ENCODE measurements around the gene GTF2I. TPM values are rescaled to one million over a fixed set of nuclear protein-coding genes. Genes with fewer than 3 reads are reported as not detected.
"Not testable (repeated sequence)": the region's sequence is repeated elsewhere in the genome, so short reads cannot be mapped to it uniquely, and the experiment has no call there.

GTF2I gene
- total and polyA plus RNA-seq, 4 donors = 196 to 361 (median 271) TPM

DNA sequence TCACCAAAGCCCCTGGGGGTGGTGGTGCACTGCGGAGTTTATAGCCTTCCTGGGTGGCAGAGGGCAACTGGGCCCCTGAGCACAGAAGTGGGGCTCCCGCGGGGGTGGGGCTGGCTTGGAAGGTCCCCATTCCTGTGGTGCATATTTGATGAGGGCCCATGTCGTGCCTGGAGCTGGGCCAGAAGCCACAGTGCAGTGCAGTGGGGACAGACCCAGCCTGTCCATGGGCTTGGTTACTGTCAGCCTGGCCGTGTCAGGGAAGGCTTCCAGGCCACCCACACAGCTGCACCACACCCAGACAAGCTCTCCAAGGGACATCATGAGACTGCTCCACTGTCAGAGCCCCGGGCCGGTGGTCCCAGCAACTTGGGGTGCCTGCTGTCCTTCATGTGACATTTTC, 109.0 kb downstream of the GTF2I start:
- H3K9me3 ChIP-seq (ENCODE audit: control insufficient read depth, insufficient read depth, low read length); H3K27me3 ChIP-seq (ENCODE audit: control insufficient read depth, insufficient read depth, low read length); H3K4me3 ChIP-seq (ENCODE audit: low read depth, low read length); H3K4me1 ChIP-seq (ENCODE audit: control insufficient read depth, insufficient read depth, low read length); DNase-seq (ENCODE audit: low read depth in 4 of 6, low spot score in 6 of 6); H3K36me3 ChIP-seq (ENCODE audit: control insufficient read depth, insufficient read depth, low read length); H3K27ac ChIP-seq (ENCODE audit: low read depth, low read length): not testable (repeated sequence)
- no CpG with 5 or more reads among the region's 7 CpGs for WGBS (ENCODE audit: insufficient coverage)

DNA sequence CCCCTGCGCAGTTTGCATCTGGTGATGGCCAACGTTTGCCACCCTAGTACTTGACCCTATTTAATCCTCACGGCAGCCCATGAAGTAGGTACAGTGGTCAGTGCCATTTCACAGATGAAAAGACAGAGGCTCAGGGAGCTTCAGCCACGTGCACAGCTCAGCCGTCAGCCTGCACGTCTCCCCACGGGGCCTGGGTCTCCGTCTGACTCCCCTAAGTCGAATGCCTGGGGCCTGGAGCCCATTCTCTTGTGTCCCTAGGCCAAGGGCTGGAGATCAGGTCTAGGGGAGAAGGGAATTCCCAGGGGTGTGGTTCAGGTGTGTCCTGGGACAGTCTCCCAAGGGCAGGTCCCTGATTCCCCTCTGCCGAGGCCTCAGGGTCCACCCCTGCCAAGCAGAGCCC, 109.5 kb downstream of the GTF2I start:
- not testable (repeated sequence) for DNase-seq (ENCODE audit: low read depth in 4 of 6, low spot score in 6 of 6); H3K36me3 ChIP-seq (ENCODE audit: control insufficient read depth, insufficient read depth, low read length); H3K9me3 ChIP-seq (ENCODE audit: control insufficient read depth, insufficient read depth, low read length); H3K27ac ChIP-seq (ENCODE audit: low read depth, low read length); H3K4me3 ChIP-seq (ENCODE audit: low read depth, low read length); H3K4me1 ChIP-seq (ENCODE audit: control insufficient read depth, insufficient read depth, low read length); H3K27me3 ChIP-seq (ENCODE audit: control insufficient read depth, insufficient read depth, low read length)
- WGBS (ENCODE audit: insufficient coverage) = no CpG with 5 or more reads among the region's 10 CpGs

DNA sequence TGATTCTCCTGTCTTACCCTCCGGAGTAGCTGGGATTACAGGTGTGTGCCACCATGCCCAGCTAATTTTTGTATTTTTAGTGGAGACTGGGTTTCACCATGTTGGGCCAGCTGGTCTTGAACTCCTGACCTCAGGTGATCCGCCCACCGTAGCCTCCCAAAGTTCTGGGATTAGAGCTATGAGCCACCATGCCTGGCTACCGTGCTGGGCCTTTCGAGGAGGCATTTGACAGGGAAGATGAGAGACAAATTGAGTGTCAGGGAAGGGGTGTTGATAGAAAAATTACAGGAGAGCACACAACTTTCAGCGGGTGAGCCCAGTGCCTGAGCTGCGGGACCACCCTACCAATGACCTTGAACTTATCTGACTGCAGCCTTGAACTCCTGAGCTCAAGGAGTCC, 112.5 kb downstream of the GTF2I start:
- not testable (repeated sequence) for H3K4me1 ChIP-seq (ENCODE audit: control insufficient read depth, insufficient read depth, low read length); DNase-seq (ENCODE audit: low read depth in 4 of 6, low spot score in 6 of 6); H3K9me3 ChIP-seq (ENCODE audit: control insufficient read depth, insufficient read depth, low read length); H3K27ac ChIP-seq (ENCODE audit: low read depth, low read length); H3K4me3 ChIP-seq (ENCODE audit: low read depth, low read length); H3K36me3 ChIP-seq (ENCODE audit: control insufficient read depth, insufficient read depth, low read length); H3K27me3 ChIP-seq (ENCODE audit: control insufficient read depth, insufficient read depth, low read length)
- 90% methylated on average over 2 of the region's 7 CpGs for WGBS (ENCODE audit: insufficient coverage)

- not testable (repeated sequence) for H3K36me3 ChIP-seq (ENCODE audit: control insufficient read depth, insufficient read depth, low read length); H3K9me3 ChIP-seq (ENCODE audit: control insufficient read depth, insufficient read depth, low read length); H3K4me1 ChIP-seq (ENCODE audit: control insufficient read depth, insufficient read depth, low read length); DNase-seq (ENCODE audit: low read depth in 4 of 6, low spot score in 6 of 6); H3K27me3 ChIP-seq (ENCODE audit: control insufficient read depth, insufficient read depth, low read length); H3K27ac ChIP-seq (ENCODE audit: low read depth, low read length); H3K4me3 ChIP-seq (ENCODE audit: low read depth, low read length)
- WGBS (ENCODE audit: insufficient coverage) = no CpG with 5 or more reads among the region's 6 CpGs
Measured at GRCh38 chr7:74772093-74772492, 114.6 kb downstream of the GTF2I start.

GRCh38 chr7:74773760-74774750, 116.5 kb downstream of the GTF2I start, which contains the start of gene NCF1:
NCF1 (plus strand) TSS chr7:74774011; CDS start chr7:74774032, 21 bp downstream.
- H3K4me3 ChIP-seq (ENCODE audit: low read depth, low read length); H3K36me3 ChIP-seq (ENCODE audit: control insufficient read depth, insufficient read depth, low read length); H3K27ac ChIP-seq (ENCODE audit: low read depth, low read length); H3K27me3 ChIP-seq (ENCODE audit: control insufficient read depth, insufficient read depth, low read length); H3K4me1 ChIP-seq (ENCODE audit: control insufficient read depth, insufficient read depth, low read length); DNase-seq (ENCODE audit: low read depth in 4 of 6, low spot score in 6 of 6); H3K9me3 ChIP-seq (ENCODE audit: control insufficient read depth, insufficient read depth, low read length): not testable (repeated sequence)
- no CpG with 5 or more reads among the region's 21 CpGs for WGBS (ENCODE audit: insufficient coverage)

DNA sequence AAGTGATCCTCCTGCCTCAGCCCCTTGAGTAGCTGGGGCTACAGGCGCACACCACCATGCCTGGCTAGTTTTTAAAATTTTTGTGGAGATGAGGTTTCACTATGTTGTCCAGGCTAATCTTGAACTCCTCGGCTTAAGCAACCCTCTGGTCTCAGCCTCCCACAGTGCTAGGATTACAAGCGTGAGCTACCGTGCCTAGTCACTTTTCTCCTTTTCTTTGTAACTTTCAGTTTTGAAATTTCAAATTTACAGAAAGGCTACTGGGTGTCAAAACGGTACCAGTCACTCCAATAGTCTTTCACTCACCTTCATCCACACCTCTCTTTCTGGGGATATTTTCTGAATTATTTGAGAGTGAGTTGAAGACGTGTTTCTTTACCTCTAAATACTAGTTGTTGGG, 117.6 kb downstream of the GTF2I start:
- not testable (repeated sequence) for H3K27ac ChIP-seq (ENCODE audit: low read depth, low read length); H3K36me3 ChIP-seq (ENCODE audit: control insufficient read depth, insufficient read depth, low read length); H3K4me3 ChIP-seq (ENCODE audit: low read depth, low read length); H3K9me3 ChIP-seq (ENCODE audit: control insufficient read depth, insufficient read depth, low read length); DNase-seq (ENCODE audit: low read depth in 4 of 6, low spot score in 6 of 6); H3K4me1 ChIP-seq (ENCODE audit: control insufficient read depth, insufficient read depth, low read length); H3K27me3 ChIP-seq (ENCODE audit: control insufficient read depth, insufficient read depth, low read length)
- WGBS (ENCODE audit: insufficient coverage) = no CpG with 5 or more reads among the region's 6 CpGs

DNA sequence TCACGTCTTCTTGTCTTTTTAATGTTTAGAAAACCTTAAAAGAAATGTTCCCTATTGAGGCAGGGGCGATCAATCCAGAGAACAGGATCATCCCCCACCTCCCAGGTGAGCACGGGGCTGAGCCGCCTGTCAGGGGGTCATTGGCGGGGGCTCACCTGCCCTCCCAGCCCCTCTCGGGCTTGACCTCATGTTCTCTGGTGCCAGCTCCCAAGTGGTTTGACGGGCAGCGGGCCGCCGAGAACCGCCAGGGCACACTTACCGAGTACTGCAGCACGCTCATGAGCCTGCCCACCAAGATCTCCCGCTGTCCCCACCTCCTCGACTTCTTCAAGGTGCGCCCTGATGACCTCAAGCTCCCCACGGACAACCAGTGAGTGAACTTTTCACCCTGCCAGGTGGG, 121.5 kb downstream of the GTF2I start:
- not testable (repeated sequence) for DNase-seq (ENCODE audit: low read depth in 4 of 6, low spot score in 6 of 6); H3K27me3 ChIP-seq (ENCODE audit: control insufficient read depth, insufficient read depth, low read length); H3K4me3 ChIP-seq (ENCODE audit: low read depth, low read length); H3K36me3 ChIP-seq (ENCODE audit: control insufficient read depth, insufficient read depth, low read length); H3K4me1 ChIP-seq (ENCODE audit: control insufficient read depth, insufficient read depth, low read length); H3K9me3 ChIP-seq (ENCODE audit: control insufficient read depth, insufficient read depth, low read length); H3K27ac ChIP-seq (ENCODE audit: low read depth, low read length)
- no CpG with 5 or more reads among the region's 17 CpGs for WGBS (ENCODE audit: insufficient coverage)

DNA sequence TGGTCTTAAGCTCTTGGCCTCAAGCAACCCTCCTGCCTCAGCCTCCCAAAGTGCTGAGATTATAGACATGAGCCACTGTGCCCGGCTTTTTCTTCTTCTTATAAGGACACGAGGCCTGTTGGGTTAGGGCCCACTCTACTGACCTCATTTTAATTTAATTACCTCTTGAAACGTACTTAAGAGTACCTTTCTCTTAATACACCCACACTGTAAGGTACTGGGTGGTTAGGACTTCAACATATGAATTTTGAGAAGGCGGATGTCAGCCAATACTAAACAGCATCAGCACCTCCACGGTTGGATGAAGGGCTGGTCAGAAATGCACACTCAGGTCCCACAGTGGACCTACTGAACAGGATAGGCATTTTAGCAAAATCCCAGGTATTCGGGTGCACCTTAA, 124.2 kb downstream of the GTF2I start:
- not testable (repeated sequence) for H3K9me3 ChIP-seq (ENCODE audit: control insufficient read depth, insufficient read depth, low read length); H3K27ac ChIP-seq (ENCODE audit: low read depth, low read length); H3K36me3 ChIP-seq (ENCODE audit: control insufficient read depth, insufficient read depth, low read length); H3K4me1 ChIP-seq (ENCODE audit: control insufficient read depth, insufficient read depth, low read length); H3K27me3 ChIP-seq (ENCODE audit: control insufficient read depth, insufficient read depth, low read length); H3K4me3 ChIP-seq (ENCODE audit: low read depth, low read length); DNase-seq (ENCODE audit: low read depth in 4 of 6, low spot score in 6 of 6)
- no CpG with 5 or more reads among the region's 6 CpGs for WGBS (ENCODE audit: insufficient coverage)

- not testable (repeated sequence) for DNase-seq (ENCODE audit: low read depth in 4 of 6, low spot score in 6 of 6); H3K27ac ChIP-seq (ENCODE audit: low read depth, low read length); H3K27me3 ChIP-seq (ENCODE audit: control insufficient read depth, insufficient read depth, low read length)
Measured at GRCh38 chr7:74783595-74783994, 126.1 kb downstream of the GTF2I start.

More at GRCh38 chr7:74783595-74783994, 126.1 kb downstream of the GTF2I start:
- H3K4me1 ChIP-seq (ENCODE audit: control insufficient read depth, insufficient read depth, low read length); H3K36me3 ChIP-seq (ENCODE audit: control insufficient read depth, insufficient read depth, low read length); H3K9me3 ChIP-seq (ENCODE audit: control insufficient read depth, insufficient read depth, low read length); H3K4me3 ChIP-seq (ENCODE audit: low read depth, low read length): not testable (repeated sequence)
- WGBS (ENCODE audit: insufficient coverage) = 100% methylated on average over 1 of the region's 5 CpGs
